GM21423 (cell line): ENCODE data around the gene NSDHL.

Experiments used
- ATAC-seq: cut with Tn5 transposase; IDR thresholded peaks from one replicate; pipeline ENCODE4 v1.9.1; 2021; ENCODE audit warnings: mild to moderate bottlenecking, moderate library complexity; ENCODE audit not compliant: unreplicated experiment

Gene NSDHL

DNA sequence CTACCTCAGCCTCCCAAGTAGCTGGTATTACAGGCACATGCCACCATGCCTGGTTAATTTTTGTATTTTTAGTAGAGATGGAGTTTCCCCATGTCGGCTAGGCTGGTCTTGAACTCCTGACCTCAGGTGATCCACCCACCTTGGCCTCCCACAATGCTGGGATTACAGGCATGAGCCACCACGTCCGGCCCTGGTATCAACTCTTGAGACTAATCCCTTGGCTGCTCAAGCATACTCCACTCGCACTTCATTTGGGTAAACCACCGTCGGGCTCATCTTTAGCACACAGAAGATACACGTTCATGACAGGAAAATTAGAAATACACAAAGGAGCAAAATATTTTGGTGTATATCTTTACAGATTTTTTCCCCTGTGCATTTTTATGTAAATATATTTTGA, 79.2 kb downstream of the NSDHL start:
- peak; percentile 59 for ATAC-seq

- no peak for ATAC-seq
Observed at GRCh38 chrX:152912106-152912505, 81.2 kb downstream of the NSDHL start.

DNA sequence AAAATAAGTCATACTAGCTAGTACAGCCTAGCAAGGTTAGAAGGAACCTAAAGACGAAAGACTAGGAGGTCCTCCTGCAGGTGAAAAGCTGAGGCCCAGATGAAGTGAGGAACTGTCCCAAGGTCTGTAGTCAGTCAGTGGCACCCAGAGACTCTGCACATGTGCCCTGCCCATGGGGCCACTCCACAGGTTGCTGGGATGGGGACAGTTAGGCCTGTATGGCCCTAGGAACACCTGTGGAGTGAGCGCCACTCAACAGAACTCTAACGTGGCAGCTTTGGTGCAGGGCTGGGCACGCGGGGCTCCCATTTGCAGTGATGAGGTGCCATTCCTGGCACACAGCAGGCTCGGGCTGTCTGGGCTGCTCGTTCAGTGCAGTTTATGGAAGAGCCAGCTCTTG, 81.8 kb downstream of the NSDHL start:
- no peak for ATAC-seq

DNA sequence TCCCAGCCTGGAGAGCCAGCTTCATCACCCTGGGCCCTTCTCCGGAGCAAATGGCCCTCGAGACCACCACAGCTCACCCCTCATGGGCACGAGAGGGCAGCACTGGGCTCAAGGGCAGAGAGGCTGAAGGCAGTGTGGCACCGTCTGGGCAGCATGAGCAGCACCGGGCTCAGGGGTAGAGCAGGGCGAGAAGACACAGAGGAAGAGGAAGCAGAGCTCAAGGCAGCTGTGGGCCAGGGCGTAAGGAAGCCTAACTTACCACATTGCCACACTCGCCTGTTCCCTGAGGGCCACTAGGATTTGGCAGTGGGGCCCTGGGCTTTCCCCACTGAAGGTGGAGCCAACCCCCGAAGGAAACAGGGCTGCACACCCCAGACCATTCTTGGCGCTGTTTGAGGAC, 82.5 kb downstream of the NSDHL start:
- ATAC-seq, result no peak

GRCh38 chrX:152913910-152914309, 83.0 kb downstream of the NSDHL start:
- no peak for ATAC-seq

- peak; percentile 71 for ATAC-seq
Observed at GRCh38 chrX:152915541-152916241, 84.8 kb downstream of the NSDHL start.

DNA sequence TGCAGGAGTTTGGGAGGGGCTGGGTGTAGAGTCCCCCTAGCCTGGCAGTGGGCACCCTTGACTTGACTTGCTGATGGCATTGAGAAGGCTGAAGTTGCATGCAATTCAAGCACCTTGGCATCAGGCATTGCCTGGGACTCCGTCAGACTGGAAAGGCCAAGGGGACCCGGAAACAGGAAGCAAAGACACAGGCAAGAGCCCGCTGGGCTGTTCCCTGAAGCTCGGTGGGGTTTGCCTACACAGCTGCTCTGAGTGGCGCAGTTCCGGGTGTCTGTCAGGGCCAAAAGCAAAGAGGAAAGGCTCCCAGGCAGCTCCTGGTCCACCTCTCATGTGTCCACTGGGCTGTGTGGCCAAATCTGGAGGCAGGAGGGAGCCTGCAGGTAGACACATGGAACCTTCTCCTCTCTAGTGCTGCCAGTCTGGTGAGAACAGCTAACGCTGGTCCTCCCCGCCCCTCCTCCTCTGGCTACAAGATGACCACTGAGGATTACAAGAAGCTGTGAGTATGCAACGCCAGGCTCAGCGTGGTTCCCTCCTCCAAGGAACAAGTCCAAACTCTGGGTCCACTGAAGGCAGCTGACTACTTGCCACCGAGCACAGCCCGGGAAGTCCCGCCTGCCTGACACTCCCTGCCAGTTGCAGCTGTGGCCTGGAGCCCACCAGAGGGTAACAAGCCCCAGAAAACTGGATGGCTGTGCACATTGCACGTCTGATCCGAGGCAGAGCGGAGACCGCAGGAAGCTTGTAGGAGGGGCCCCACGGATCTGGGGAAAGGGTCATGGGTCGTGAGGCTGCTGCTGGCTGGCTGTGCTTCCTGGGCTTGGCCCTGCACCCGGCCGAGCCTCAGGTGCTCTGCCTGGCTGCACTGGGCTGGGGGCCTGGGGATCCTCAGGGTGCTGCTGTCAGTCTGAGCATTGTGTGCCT, 87.1 kb downstream of the NSDHL start:
- ATAC-seq, result no peak

- ATAC-seq, result no peak
Observed at GRCh38 chrX:152918707-152919106, 87.8 kb downstream of the NSDHL start.
